LNCaP clone FGC (cell line): Measurements from ENCODE around the gene ITGA5.

Experiments
- DNase-seq: peaks from one replicate; pipeline ENCODE4 v3.0.0-alpha.2; 2011; ENCODE audit warnings: low read depth
- H3K4me3 ChIP-seq: 2 replicates; pipeline ENCODE4 v1.5.1; 2011; ENCODE audit warnings: mild to moderate bottlenecking, low read depth, low read length, control low read depth
- CTCF ChIP-seq: IDR thresholded peaks from 2 replicates; pipeline ENCODE4 v1.5.1; 2012; ENCODE audit warnings: mild to moderate bottlenecking; ENCODE audit not compliant: control insufficient read depth, insufficient read depth; ENCODE audit errors: extremely low read depth

Gene ITGA5

DNA sequence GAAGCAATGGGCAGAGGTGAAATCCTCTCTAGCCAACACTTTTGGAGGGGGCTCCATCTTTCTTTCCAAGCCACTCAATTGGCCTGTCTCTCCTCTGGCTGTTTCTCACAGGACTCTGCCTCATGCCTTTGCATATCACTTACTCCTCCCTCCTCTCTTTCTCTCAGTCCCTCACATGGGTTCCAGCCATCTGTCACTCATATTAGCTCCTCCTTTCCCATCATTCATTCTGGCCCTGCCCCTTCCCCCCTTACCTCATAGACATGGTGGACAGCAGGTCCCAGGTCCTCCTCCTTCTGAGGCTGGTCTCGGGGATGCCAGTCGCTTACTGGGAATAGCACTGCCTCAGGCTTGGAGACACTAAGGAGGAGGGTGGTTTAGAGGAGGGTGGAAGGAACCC, 17.9 kb downstream of the ITGA5 start:
- H3K4me3 ChIP-seq, result no peak overlapping the region
- DNase-seq, result no peak
- TF ChIP-seq CTCF, result no peak

DNA sequence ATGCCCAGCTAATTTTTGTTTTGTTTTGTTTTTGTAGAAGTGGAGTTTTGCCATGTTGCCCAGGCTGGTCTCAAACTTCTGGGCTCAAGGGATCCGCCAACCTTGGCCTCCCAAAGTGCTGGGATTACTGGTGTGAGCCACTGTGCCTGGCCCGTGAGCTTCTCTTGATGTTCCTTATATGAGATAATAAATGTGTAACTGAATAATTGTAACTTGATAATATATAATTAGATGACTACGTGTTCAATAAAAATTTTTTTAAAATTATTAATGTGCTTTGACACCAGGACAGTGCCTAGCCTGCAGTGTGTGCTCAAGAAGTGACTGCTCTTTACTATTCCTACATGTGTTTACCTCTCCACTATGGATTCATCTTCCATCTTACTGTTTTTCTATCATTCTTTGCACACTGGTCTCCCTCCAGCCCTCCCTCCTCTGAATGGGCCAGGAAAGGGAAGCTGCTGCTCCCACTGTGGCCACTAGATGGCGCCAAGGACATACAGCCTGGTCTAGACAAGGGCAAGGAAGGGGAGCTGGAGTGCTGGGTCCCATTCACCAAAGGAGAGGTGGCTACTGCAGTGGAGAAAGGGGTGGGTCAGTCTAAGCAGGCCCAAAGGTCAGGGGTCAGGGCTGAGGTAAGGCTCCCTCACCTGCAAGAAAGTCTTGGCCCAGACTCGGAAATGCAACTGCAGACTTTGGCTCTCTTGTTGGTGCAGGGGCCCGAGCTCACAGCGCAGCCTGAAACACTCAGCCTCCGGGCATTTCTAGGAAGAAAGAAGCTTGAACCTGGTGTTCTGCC, 19.9 kb downstream of the ITGA5 start:
- DNase-seq, result peak; percentile 41
- peak; percentile 100 for TF ChIP-seq CTCF
- no peak overlapping the region for H3K4me3 ChIP-seq

DNA sequence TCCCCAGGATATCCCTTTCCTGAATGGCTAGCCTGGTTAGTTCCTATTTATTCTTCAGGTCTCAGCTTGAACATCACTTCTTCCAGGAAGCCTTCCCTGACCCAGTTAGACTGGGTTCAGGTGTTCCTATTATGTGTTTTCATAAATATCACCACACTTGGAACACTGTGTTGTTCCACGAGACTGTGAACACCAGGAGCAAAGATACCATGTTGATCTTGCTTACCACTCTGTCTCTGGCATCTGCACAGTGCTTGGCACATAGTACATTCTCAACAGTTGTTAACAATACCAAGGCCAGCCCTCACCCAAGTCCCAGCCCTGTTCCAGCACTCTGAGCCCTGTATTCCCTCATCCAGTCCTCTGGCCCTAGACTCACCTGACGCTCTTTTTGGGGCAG, 20.8 kb downstream of the ITGA5 start:
- no peak for DNase-seq
- no peak overlapping the region for H3K4me3 ChIP-seq
- no peak for TF ChIP-seq CTCF

GRCh38 chr12:54397157-54397556, 21.9 kb downstream of the ITGA5 start:
- no peak for TF ChIP-seq CTCF
- no peak for DNase-seq
- no peak overlapping the region for H3K4me3 ChIP-seq

- no peak for TF ChIP-seq CTCF
- no peak overlapping the region for H3K4me3 ChIP-seq
Observed at GRCh38 chr12:54395545-54395944, 23.5 kb downstream of the ITGA5 start.

DNA sequence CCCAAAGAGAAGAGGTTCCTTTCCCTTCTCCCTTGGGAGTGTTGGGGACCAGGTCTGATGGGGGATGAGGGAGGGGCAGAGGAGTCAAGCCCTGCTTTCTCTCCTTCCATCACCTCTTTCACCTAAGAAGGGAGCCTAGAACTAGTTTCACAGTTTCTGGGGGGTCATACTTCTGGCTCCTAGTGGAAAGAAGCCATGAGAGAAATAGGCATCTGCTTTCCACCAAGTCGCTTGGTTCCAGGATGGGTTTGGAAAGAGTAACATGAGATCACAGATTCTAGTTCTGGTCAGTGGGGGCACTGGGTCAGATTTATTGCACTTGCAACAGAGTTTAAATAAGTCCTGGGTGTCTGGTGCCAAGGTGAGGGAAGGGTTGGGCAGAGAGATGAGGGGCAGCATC, 24.1 kb downstream of the ITGA5 start:
- DNase-seq, result no peak
- no peak overlapping the region for H3K4me3 ChIP-seq
- no peak for TF ChIP-seq CTCF

More at GRCh38 chr12:54395545-54395944, 23.5 kb downstream of the ITGA5 start:
- DNase-seq, result no peak

DNA sequence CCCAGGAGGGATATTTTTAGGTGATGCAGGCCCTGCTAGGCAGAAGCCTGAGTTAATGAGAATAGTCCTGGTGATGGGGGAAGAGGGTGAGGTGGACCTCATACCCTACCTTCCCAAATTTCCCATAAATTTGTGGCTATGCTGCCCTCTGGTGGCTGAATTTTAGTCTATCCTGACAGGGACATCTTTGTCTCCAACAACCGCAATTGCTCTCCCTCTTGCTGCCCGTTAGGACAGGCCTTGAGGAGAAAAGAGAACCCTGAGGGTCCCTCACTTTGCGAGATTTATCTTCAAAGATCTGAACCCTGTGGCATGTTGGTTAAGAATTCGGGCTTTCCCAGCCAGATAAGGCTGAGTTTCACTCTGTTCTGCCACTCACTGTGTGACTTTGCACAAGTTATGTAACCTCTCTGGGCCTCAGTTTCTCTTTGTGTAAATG, 24.8 kb downstream of the ITGA5 start:
- no peak overlapping the region for H3K4me3 ChIP-seq
- no peak for DNase-seq
- TF ChIP-seq CTCF, result peak; percentile 81
